H9 (cell line): ENCODE results near the gene MRPL45. TPM values are rescaled to one million over a fixed set of nuclear protein-coding genes. Genes with fewer than 3 reads are reported as not detected.
A peak's percentile ranks its signal among the peaks of the same experiment; 100 is the strongest.

ENCODE experiments used
- DNase-seq: peaks from one replicate; pipeline ENCODE4 v3.0.0-alpha.2; 2017
- H2AFZ ChIP-seq: one replicate; pipeline ENCODE4 v1.6.1; 2013; ENCODE audit warnings: mild to moderate bottlenecking, low read length, control low read depth, moderate library complexity
- H2AK5ac ChIP-seq: 2 replicates; pipeline ENCODE4 v1.6.1; 2013; ENCODE audit warnings: low read length, control low read depth, mixed read lengths; ENCODE audit not compliant: insufficient read length
- H2BK120ac ChIP-seq: one replicate; pipeline ENCODE4 v1.6.1; 2013; ENCODE audit warnings: low read depth, mild to moderate bottlenecking, low read length, control low read depth, inconsistent platforms; ENCODE audit not compliant: poor library complexity, severe bottlenecking
- H2BK12ac ChIP-seq: 2 replicates; pipeline ENCODE4 v1.6.1; 2013; ENCODE audit warnings: low read length, control low read depth, mixed read lengths, low read depth; ENCODE audit not compliant: insufficient read length
- H2BK15ac ChIP-seq: 2 replicates; pipeline ENCODE4 v1.6.1; 2013; ENCODE audit warnings: low read depth, low read length, control low read depth
- H2BK20ac ChIP-seq: one replicate; pipeline ENCODE4 v1.6.1; 2013; ENCODE audit warnings: low read depth, mild to moderate bottlenecking, low read length, control low read depth, inconsistent platforms; ENCODE audit not compliant: poor library complexity, severe bottlenecking
- H2BK5ac ChIP-seq: 2 replicates; pipeline ENCODE4 v1.6.1; 2013; ENCODE audit warnings: low read length, control low read depth, mixed read lengths; ENCODE audit not compliant: insufficient read length
- H3K14ac ChIP-seq: 2 replicates; pipeline ENCODE4 v1.6.1; 2013; ENCODE audit warnings: low read length, control low read depth; ENCODE audit not compliant: insufficient read depth
- H3K18ac ChIP-seq: 2 replicates; pipeline ENCODE4 v1.6.1; 2013; ENCODE audit warnings: low read depth, mild to moderate bottlenecking, mixed read lengths, low read length, control low read depth; ENCODE audit not compliant: insufficient read length
- H3K23ac ChIP-seq: 2 replicates; pipeline ENCODE4 v1.6.1; 2013; ENCODE audit warnings: low read length, control low read depth, mixed read lengths, low read depth; ENCODE audit not compliant: insufficient read length
- H3K23me2 ChIP-seq: 2 replicates; pipeline ENCODE4 v1.6.1; 2013; ENCODE audit warnings: low read depth, mild to moderate bottlenecking, mixed read lengths, low read length, control low read depth; ENCODE audit not compliant: insufficient read length, poor library complexity, severe bottlenecking
- H3K27ac ChIP-seq: 2 replicates; pipeline ENCODE4 v1.5.1; 2013; ENCODE audit warnings: low read length, control low read depth, mixed read lengths, low read depth; ENCODE audit not compliant: insufficient read length
- H3K27me3 ChIP-seq: 2 replicates; pipeline ENCODE4 v1.6.1; 2013; ENCODE audit warnings: low read length, control low read depth, inconsistent platforms; ENCODE audit not compliant: insufficient read depth
- H3K4ac ChIP-seq: 2 replicates; pipeline ENCODE4 v1.6.1; 2013; ENCODE audit warnings: low read depth, mild to moderate bottlenecking, control low read depth, inconsistent platforms, low read length, moderate library complexity
- H3K4me1 ChIP-seq: 2 replicates; pipeline ENCODE4 v1.6.1; 2013; ENCODE audit warnings: low read length, control low read depth, inconsistent platforms; ENCODE audit not compliant: insufficient read depth
- H3K4me2 ChIP-seq: 2 replicates; pipeline ENCODE4 v1.6.1; 2013; ENCODE audit warnings: low read length, control low read depth, mixed read lengths; ENCODE audit not compliant: insufficient read length, insufficient read depth
- H3K56ac ChIP-seq: 2 replicates; pipeline ENCODE4 v1.6.1; 2013; ENCODE audit warnings: low read depth, mild to moderate bottlenecking, mixed read lengths, low read length, control low read depth; ENCODE audit not compliant: insufficient read length
- H3K79me1 ChIP-seq: 2 replicates; pipeline ENCODE4 v1.6.1; 2013; ENCODE audit warnings: low read depth, mild to moderate bottlenecking, moderate library complexity, low read length, control low read depth, inconsistent platforms; ENCODE audit not compliant: insufficient read depth, poor library complexity, severe bottlenecking
- H3K79me2 ChIP-seq: 2 replicates; pipeline ENCODE4 v1.6.1; 2013; ENCODE audit warnings: low read length, control low read depth, inconsistent platforms; ENCODE audit not compliant: insufficient read depth
- H3K9ac ChIP-seq: 2 replicates; pipeline ENCODE4 v1.6.1; 2013; ENCODE audit warnings: low read length, control low read depth, mixed read lengths; ENCODE audit not compliant: insufficient read length; ENCODE audit errors: extremely low read depth
- H3K9me3 ChIP-seq: one replicate; pipeline ENCODE4 v1.6.1; 2013; ENCODE audit warnings: low read depth, low read length, inconsistent platforms; ENCODE audit not compliant: control insufficient read depth
- H3T11ph ChIP-seq: one replicate; pipeline ENCODE4 v1.6.1; 2013; ENCODE audit warnings: mild to moderate bottlenecking, low read length, control low read depth, inconsistent platforms
- H4K20me1 ChIP-seq: one replicate; pipeline ENCODE4 v1.6.1; 2013; ENCODE audit not compliant: control insufficient read depth, insufficient read length, insufficient read depth
- H4K5ac ChIP-seq: 2 replicates; pipeline ENCODE4 v1.6.1; 2013; ENCODE audit warnings: low read depth, mild to moderate bottlenecking, mixed read lengths, low read length, control low read depth; ENCODE audit not compliant: insufficient read length
- H4K8ac ChIP-seq: replicated peaks from 2 replicates; pipeline ENCODE4 v1.6.1; 2013; ENCODE audit warnings: low read length, control low read depth, mixed read lengths, low read depth; ENCODE audit not compliant: insufficient read length
- H4K91ac ChIP-seq: 2 replicates; pipeline ENCODE4 v1.6.1; 2013; ENCODE audit warnings: low read depth, mild to moderate bottlenecking, moderate library complexity, mixed read lengths, low read length, control low read depth; ENCODE audit not compliant: insufficient read length
- H3K27ac Mint-ChIP-seq, 3 experiments: 2 replicates in 2 of 3; 3 replicates in 1 of 3; pipeline ENCODE4 v1.8.0; 2020 to 2021; ENCODE audit warnings: mixed read lengths in 3 of 3, mild to moderate bottlenecking in 1 of 3, moderate library complexity in 1 of 3
- H3K27me3 Mint-ChIP-seq: 2 replicates; pipeline ENCODE4 v1.8.0; 2021; ENCODE audit warnings: low read depth, mild to moderate bottlenecking, moderate library complexity, mixed read lengths
- H3K36me3 Mint-ChIP-seq, 3 experiments: 2 replicates in 2 of 3; 3 replicates in 1 of 3; pipeline ENCODE4 v1.8.0; 2020 to 2021; ENCODE audit warnings: low read depth in 3 of 3, mixed read lengths in 3 of 3; ENCODE audit not compliant: insufficient read depth in 1 of 3
- H3K4me1 Mint-ChIP-seq, 2 experiments: 2 replicates each; pipeline ENCODE4 v1.8.0; 2020; ENCODE audit warnings: mixed read lengths in 2 of 2
- H3K4me3 Mint-ChIP-seq, 2 experiments: 2 replicates in 1 of 2; 3 replicates in 1 of 2; pipeline ENCODE4 v1.8.0; 2020 to 2021; ENCODE audit warnings: mild to moderate bottlenecking in 2 of 2, mixed read lengths in 2 of 2, moderate library complexity in 1 of 2
- H3K9me3 Mint-ChIP-seq, 2 experiments: 2 replicates in 1 of 2; 3 replicates in 1 of 2; pipeline ENCODE4 v1.8.0; 2020; ENCODE audit warnings: mild to moderate bottlenecking in 2 of 2, mixed read lengths in 2 of 2, moderate library complexity in 1 of 2
- WGBS: extraction: QIAGEN DNeasy Blood & Tissue Kit; methylation state at CpG from one replicate; pipeline ENCODE4 v1.1.7; 2013; ENCODE audit warnings: missing lambda C conversion rate, low lambda C conversion rate, mixed read lengths; ENCODE audit not compliant: insufficient read length; ENCODE audit errors: extremely low coverage; 5-methylcytosine and 5-hydroxymethylcytosine counted together
- total RNA-seq: library from RNA; stranded (reverse); gene quantifications from 2 replicates; pipeline ENCODE4 v1.2.1, GENCODE V29; 2021
- TF ChIP-seq, protein P1 (sequence below): fragments of 200-600 bp; sonication (generic); conservative IDR thresholded peaks from 3 replicates; pipeline ENCODE4 v1.8.0; 2021; ENCODE audit warnings: antibody characterized with exemption, mild to moderate bottlenecking

MRPL45 gene
- total RNA-seq, 1 experiment from 2014 or later: 59.9 TPM

DNA sequence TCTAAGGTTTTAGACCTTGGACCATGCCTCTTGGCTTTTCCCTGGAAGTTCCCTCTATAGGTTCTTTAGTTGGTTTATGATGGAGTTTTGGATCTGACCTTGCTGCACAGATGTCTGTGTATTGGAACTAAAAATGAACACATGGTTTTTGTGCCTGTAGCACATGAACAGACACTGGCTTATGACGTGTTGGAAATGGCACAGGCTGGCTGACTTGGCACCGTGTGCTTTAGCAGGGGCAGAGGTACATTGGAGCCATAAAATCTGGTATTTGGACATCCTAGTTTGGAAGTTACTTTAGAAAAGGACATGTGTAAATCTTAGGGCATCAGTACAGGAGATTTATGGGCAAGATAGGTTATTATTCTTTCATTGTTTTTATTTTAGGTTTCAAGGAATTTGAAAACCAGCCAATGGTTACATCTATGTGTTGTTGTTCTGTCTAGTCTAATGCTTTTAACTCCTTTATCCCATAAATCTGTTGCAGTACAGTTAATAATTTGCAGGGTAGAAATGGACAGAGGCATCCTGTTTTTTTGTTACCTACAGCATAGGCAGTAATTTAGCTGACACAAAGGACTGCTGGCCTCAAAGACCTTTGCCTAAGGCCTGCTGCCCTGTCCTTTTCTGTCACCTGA, 60.6 kb downstream of the MRPL45 start:
- no peak overlapping the region for H3K4me3 Mint-ChIP-seq
- peaks cover 45 to 49% of the 10 kb centered on the region in 2 experiments for H3K4me1 Mint-ChIP-seq
- H4K5ac ChIP-seq: no peak overlapping the region

More for the DNA sequence above, 60.6 kb downstream of the MRPL45 start:
- no peak for DNase-seq
- no peak overlapping the region for H2BK12ac ChIP-seq
- no peak overlapping the region for H3K56ac ChIP-seq
- no peak overlapping the region for H3K18ac ChIP-seq
- no peak overlapping the region for H2BK15ac ChIP-seq
- no peak overlapping the region for H3K14ac ChIP-seq
- no peak overlapping the region for H2BK120ac ChIP-seq
- H3T11ph ChIP-seq: no peak overlapping the region
- WGBS: no CpG with 5 or more reads among the region's 2 CpGs
- peaks cover 7% of the 10 kb centered on the region; the same call in 1 of the 2 replicates for H3K79me2 ChIP-seq
- no peak overlapping the region for H2BK5ac ChIP-seq
- no peaks in the 10 kb centered on the region for H3K27me3 ChIP-seq
- peaks cover 12% of the 10 kb centered on the region; the same call in 1 of the 2 replicates for H3K4me1 ChIP-seq
- H4K8ac ChIP-seq: no peak overlapping the region
- no peaks in the 10 kb centered on the region for H3K27me3 Mint-ChIP-seq
- no peak overlapping the region for H2AK5ac ChIP-seq
- peaks cover 6% of the 10 kb centered on the region for H3K23me2 ChIP-seq
- H3K27ac Mint-ChIP-seq: peak overlapping the region in 1 of 3 experiments; percentile 3; a peak in 1 of 7 replicates
- H2AFZ ChIP-seq: no peak overlapping the region
- no peaks in the 10 kb centered on the region for H3K9me3 Mint-ChIP-seq
- TF ChIP-seq, protein P1, sequence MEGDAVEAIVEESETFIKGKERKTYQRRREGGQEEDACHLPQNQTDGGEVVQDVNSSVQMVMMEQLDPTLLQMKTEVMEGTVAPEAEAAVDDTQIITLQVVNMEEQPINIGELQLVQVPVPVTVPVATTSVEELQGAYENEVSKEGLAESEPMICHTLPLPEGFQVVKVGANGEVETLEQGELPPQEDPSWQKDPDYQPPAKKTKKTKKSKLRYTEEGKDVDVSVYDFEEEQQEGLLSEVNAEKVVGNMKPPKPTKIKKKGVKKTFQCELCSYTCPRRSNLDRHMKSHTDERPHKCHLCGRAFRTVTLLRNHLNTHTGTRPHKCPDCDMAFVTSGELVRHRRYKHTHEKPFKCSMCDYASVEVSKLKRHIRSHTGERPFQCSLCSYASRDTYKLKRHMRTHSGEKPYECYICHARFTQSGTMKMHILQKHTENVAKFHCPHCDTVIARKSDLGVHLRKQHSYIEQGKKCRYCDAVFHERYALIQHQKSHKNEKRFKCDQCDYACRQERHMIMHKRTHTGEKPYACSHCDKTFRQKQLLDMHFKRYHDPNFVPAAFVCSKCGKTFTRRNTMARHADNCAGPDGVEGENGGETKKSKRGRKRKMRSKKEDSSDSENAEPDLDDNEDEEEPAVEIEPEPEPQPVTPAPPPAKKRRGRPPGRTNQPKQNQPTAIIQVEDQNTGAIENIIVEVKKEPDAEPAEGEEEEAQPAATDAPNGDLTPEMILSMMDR: no peak
- H4K20me1 ChIP-seq: no peaks in the 10 kb centered on the region
- H3K79me1 ChIP-seq: peaks cover 3% of the 10 kb centered on the region
- H3K36me3 Mint-ChIP-seq: peaks cover 0 to 3% (median 2%) of the 10 kb centered on the region in 3 experiments; a peak in 2 of 7 replicates
- H3K4ac ChIP-seq: no peak overlapping the region
- no peak overlapping the region for H3K9ac ChIP-seq
- no peak overlapping the region for H3K27ac ChIP-seq
- no peak overlapping the region for H4K91ac ChIP-seq
- no peaks in the 10 kb centered on the region for H3K9me3 ChIP-seq
- H2BK20ac ChIP-seq: no peak overlapping the region
- no peak overlapping the region for H3K4me2 ChIP-seq
- no peak overlapping the region for H3K23ac ChIP-seq
